SK-N-SH treated with all-trans-retinoic acid at 6 μM for 48 hours (cell line): Measurements from ENCODE around the gene TLDC2.

Experiments used
- OSR1 ChIP-seq: fragments of 250-450 bp; sonication (Bioruptor Pico); IDR thresholded peaks from 2 replicates; pipeline ENCODE4 v1.8.0; 2022; ENCODE audit warnings: moderate library complexity, mild to moderate bottlenecking, inconsistent platforms
- ZFP30 ChIP-seq: fragments of 450-650 bp; formaldehyde crosslinking; IDR thresholded peaks from 2 replicates; pipeline ENCODE4 v1.5.0; 2022; ENCODE audit warnings: mild to moderate bottlenecking, moderate library complexity

- TF ChIP-seq ZFP30 (CRISPR knock-in tag) (no peak), OSR1 (CRISPR knock-in tag) (no peak)
Observed at GRCh38 chr20:36839150-36839549, 36.8 kb upstream of the TLDC2 start.
